Transverse colon (tissue), 4 donors: ENCODE results near the gene ASCL5.

Source experiments
- POLR2A ChIP-seq: fragments of 450-650 bp; IDR thresholded peaks from one replicate; pipeline ENCODE4 v1.6.1; 2016; ENCODE audit warnings: antibody characterized with exemption, mild to moderate bottlenecking, moderate library complexity
- POLR2AphosphoS5 ChIP-seq, 3 donors: sonication (generic); formaldehyde crosslinking; IDR thresholded peaks; one replicate each; pipeline ENCODE4 v1.6.1; 2016; ENCODE audit warnings: antibody characterized with exemption in 3 of 3
- TF ChIP-seq, protein P1 (sequence below), 5 experiments: fragments of 200-600 bp in 3 of 5; fragments of 450-650 bp in 2 of 5; sonication (generic) in 3 of 5; IDR thresholded peaks; 1 replicate in 2 of 5; 2 replicates in 3 of 5; pipeline ENCODE4 v1.5.1; 2016 to 2017; ENCODE audit warnings: antibody characterized with exemption in 5 of 5, inconsistent platforms in 3 of 5, mild to moderate bottlenecking in 2 of 5, moderate library complexity in 1 of 5

DNA sequence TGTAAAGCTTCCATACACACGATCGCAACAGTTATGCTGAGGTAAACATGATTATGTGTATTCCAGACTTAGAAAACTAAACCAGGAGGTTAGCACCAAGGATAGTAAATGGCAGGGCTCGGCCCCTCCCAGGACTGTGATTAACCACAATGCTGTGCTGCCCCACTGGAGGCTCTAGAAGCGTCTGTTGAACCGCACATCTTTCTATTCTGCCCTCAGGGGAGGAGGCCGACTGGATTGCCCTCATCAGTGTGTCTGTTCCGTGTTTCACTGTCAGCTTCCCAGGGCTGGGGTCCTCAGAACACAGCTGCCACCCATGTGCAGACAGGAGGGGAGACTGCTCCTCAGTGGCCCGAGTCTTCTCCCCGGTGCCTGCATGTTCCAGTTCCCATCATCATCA is 12.8 kb upstream of the ASCL5 start:
- TF ChIP-seq POLR2AphosphoS5 (IDR thresholded peaks at IDR 0.05) = no peak
- TF ChIP-seq, protein P1, sequence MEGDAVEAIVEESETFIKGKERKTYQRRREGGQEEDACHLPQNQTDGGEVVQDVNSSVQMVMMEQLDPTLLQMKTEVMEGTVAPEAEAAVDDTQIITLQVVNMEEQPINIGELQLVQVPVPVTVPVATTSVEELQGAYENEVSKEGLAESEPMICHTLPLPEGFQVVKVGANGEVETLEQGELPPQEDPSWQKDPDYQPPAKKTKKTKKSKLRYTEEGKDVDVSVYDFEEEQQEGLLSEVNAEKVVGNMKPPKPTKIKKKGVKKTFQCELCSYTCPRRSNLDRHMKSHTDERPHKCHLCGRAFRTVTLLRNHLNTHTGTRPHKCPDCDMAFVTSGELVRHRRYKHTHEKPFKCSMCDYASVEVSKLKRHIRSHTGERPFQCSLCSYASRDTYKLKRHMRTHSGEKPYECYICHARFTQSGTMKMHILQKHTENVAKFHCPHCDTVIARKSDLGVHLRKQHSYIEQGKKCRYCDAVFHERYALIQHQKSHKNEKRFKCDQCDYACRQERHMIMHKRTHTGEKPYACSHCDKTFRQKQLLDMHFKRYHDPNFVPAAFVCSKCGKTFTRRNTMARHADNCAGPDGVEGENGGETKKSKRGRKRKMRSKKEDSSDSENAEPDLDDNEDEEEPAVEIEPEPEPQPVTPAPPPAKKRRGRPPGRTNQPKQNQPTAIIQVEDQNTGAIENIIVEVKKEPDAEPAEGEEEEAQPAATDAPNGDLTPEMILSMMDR (IDR thresholded peaks at IDR 0.05) = no peak
- no peak for TF ChIP-seq POLR2A
